GM10266 (cell line): Measurements from ENCODE around the gene SLF2.
A peak's percentile ranks its signal among the peaks of the same experiment; 100 is the strongest.

Source experiments
- DNase-seq: peaks from one replicate; pipeline ENCODE4 v3.0.0; 2012; ENCODE audit errors: extremely low spot score
- CTCF ChIP-seq: IDR thresholded peaks from 2 replicates; pipeline ENCODE4 v1.5.1; 2012; ENCODE audit warnings: mild to moderate bottlenecking, low read depth; ENCODE audit not compliant: control insufficient read depth, insufficient read depth; ENCODE audit errors: missing control alignments

The SLF2 gene

GRCh38 chr10:100934084-100934659 lies 21.4 kb downstream of the SLF2 start:
- no peak for DNase-seq

GRCh38 chr10:100939763-100940344 lies 27.1 kb downstream of the SLF2 start:
- no peak for DNase-seq
- no peak for TF ChIP-seq CTCF

More at GRCh38 chr10:100934084-100934659, 21.4 kb downstream of the SLF2 start:
- peak; percentile 47 for TF ChIP-seq CTCF

- no peak for TF ChIP-seq CTCF
- no peak for DNase-seq
Measured at GRCh38 chr10:100942229-100942628, 29.5 kb downstream of the SLF2 start.

- no peak for TF ChIP-seq CTCF
- DNase-seq, result no peak
Measured at GRCh38 chr10:100943508-100943907, 30.7 kb downstream of the SLF2 start.

- no peak for DNase-seq
- no peak for TF ChIP-seq CTCF
Measured at GRCh38 chr10:100945754-100946153, 33.0 kb downstream of the SLF2 start.

GRCh38 chr10:100948916-100949315 lies 36.2 kb downstream of the SLF2 start:
- DNase-seq, result no peak
- no peak for TF ChIP-seq CTCF

GRCh38 chr10:100960251-100960650 lies 47.5 kb downstream of the SLF2 start:
- no peak for TF ChIP-seq CTCF
- no peak for DNase-seq
